HCT116 (cell line): ENCODE results near the gene MPPED1. TPM values are rescaled to one million over a fixed set of nuclear protein-coding genes. Genes with fewer than 3 reads are reported as not detected.

Source experiments
- ATAC-seq: fragments of 200-7000 bp; cut with Tn5 transposase; 2 replicates; pipeline ENCODE4 v1.9.1; 2020; ENCODE audit warnings: mild to moderate bottlenecking, moderate library complexity
- BruUV-seq: library from RNA; stranded (reverse); fragments of 400-500 nt; replicated peaks from 2 replicates; lab custom pipeline; 2021; lab: Mats Ljungman, UMichigan
- CTCF ChIA-PET: fragments of 300-600 bp; sonication (Branson Sonifier 250); formaldehyde crosslinking; loops from one replicate; lab custom pipeline; 2021; ENCODE audit warnings: antibody characterized with exemption; lab: Charles Lee
- POLR2A ChIA-PET: fragments of 300-600, 350-600 bp; sonication (Branson Sonifier 250); formaldehyde crosslinking; loops from one replicate; lab custom pipeline; 2021; ENCODE audit warnings: antibody characterized with exemption; lab: Charles Lee
- RAD21 ChIA-PET, 2 experiments: fragments of 300-600 bp; sonication (Branson Sonifier 250); formaldehyde crosslinking; loops; one replicate each; lab custom pipeline; 2023; ENCODE audit warnings: low total read pairs in 2 of 2; ENCODE audit not compliant: uncharacterized antibody in 2 of 2, unreplicated experiment in 2 of 2, low non-redundant PET in 1 of 2; lab: Charles Lee
- DNase-seq: peaks from one replicate; pipeline ENCODE4 v3.0.0-alpha.2; 2010; ENCODE audit warnings: low read depth, low spot score
- H2AFZ ChIP-seq: fragments of 200-600 bp; shearing (Covaris generic), sonication (generic); 2 replicates; pipeline ENCODE4 v1.6.1; 2017; ENCODE audit warnings: low read depth, mixed run types, mixed read lengths, antibody characterized with exemption, low read length; ENCODE audit not compliant: poor library complexity, severe bottlenecking
- H3K27ac ChIP-seq: 2 replicates; pipeline ENCODE4 v1.5.1; 2012; ENCODE audit warnings: low read depth, low read length
- H3K27me3 ChIP-seq: fragments of 200-600 bp; sonication (generic); 2 replicates; pipeline ENCODE4 v1.6.1; 2016; ENCODE audit warnings: mixed run types, low read length, mixed read lengths; ENCODE audit not compliant: insufficient read depth
- H3K36me3 ChIP-seq, 2 experiments: fragments of 200-500 bp in 1 of 2; fragments of 200-600 bp in 1 of 2; sonication (Bioruptor generic) in 1 of 2; sonication (generic) in 1 of 2; 2 replicates each; pipeline versions ENCODE4 v1.5.1 to v1.6.1; 2014 to 2016; ENCODE audit warnings: low read length in 2 of 2, inconsistent platforms in 1 of 2, mixed read lengths in 1 of 2, mixed run types in 1 of 2; ENCODE audit not compliant: insufficient read depth in 2 of 2, control insufficient read depth in 1 of 2
- H3K4me1 ChIP-seq, 2 experiments: fragments of 200-600 bp in 1 of 2; sonication (generic) in 1 of 2; 2 replicates each; pipeline versions ENCODE4 v1.5.1 to v1.6.1; 2012 to 2017; ENCODE audit warnings: low read length in 2 of 2, inconsistent platforms in 1 of 2, mild to moderate bottlenecking in 1 of 2, mixed read lengths in 1 of 2, mixed run types in 1 of 2, moderate library complexity in 1 of 2; ENCODE audit not compliant: insufficient read depth in 2 of 2, control insufficient read depth in 1 of 2
- H3K4me2 ChIP-seq: fragments of 200-600 bp; sonication (generic); 2 replicates; pipeline ENCODE4 v1.6.1; 2017; ENCODE audit warnings: mixed run types, low read length, mixed read lengths
- H3K4me3 ChIP-seq, 2 experiments: fragments of 200-600 bp in 1 of 2; sonication (generic) in 1 of 2; replicated peaks in 1 of 2; 2 replicates each; pipeline ENCODE4 v1.5.1; 2011 to 2016; ENCODE audit warnings: low read length in 2 of 2, control low read depth in 1 of 2, low read depth in 1 of 2, mild to moderate bottlenecking in 1 of 2, mixed read lengths in 1 of 2, mixed run types in 1 of 2
- H3K79me2 ChIP-seq: fragments of 200-600 bp; sonication (generic); 2 replicates; pipeline ENCODE4 v1.6.1; 2017; ENCODE audit warnings: mild to moderate bottlenecking, mixed run types, low read length, moderate library complexity, mixed read lengths; ENCODE audit not compliant: insufficient read depth
- H3K9ac ChIP-seq: fragments of 200-600 bp; sonication (generic); 2 replicates; pipeline ENCODE4 v1.6.1; 2016; ENCODE audit warnings: low read length, mixed read lengths
- H3K9me2 ChIP-seq: fragments of 200-600 bp; sonication (generic), shearing (Covaris generic); 2 replicates; pipeline ENCODE4 v1.6.1; 2017; ENCODE audit warnings: mixed run types, mild to moderate bottlenecking, moderate library complexity; ENCODE audit not compliant: insufficient read depth
- H3K9me3 ChIP-seq, 2 experiments: fragments of 200-500 bp in 1 of 2; fragments of 200-600 bp in 1 of 2; sonication (Bioruptor generic) in 1 of 2; sonication (generic) in 1 of 2; 2 replicates each; pipeline ENCODE4 v1.6.1; 2014 to 2017; ENCODE audit warnings: low read length in 2 of 2, mixed read lengths in 2 of 2, inconsistent platforms in 1 of 2, low read depth in 1 of 2, mild to moderate bottlenecking in 1 of 2, mixed run types in 1 of 2, moderate library complexity in 1 of 2; ENCODE audit not compliant: control insufficient read depth in 1 of 2, insufficient read depth in 1 of 2
- H4K20me1 ChIP-seq: fragments of 200-600 bp; sonication (generic), shearing (Covaris generic); 2 replicates; pipeline ENCODE4 v1.6.1; 2017; ENCODE audit warnings: mixed run types, mild to moderate bottlenecking, moderate library complexity; ENCODE audit not compliant: insufficient read depth
- ATF3 ChIP-seq: IDR thresholded peaks from 2 replicates; pipeline ENCODE4 v1.6.1; 2012
- CBX3 ChIP-seq: IDR thresholded peaks from 2 replicates; pipeline ENCODE4 v1.6.1; 2012; ENCODE audit warnings: low read depth
- CTCF ChIP-seq, 3 experiments: fragments of 200-600 bp in 1 of 3; sonication (generic) in 1 of 3; IDR thresholded peaks in 2 of 3; conservative IDR thresholded peaks in 1 of 3; 2 replicates each; pipeline ENCODE4 v1.5.1; 2012 to 2017; ENCODE audit warnings: low read depth in 2 of 3, low read length in 2 of 3, antibody characterized with exemption in 1 of 3, borderline replicate concordance in 1 of 3, control low read depth in 1 of 3, mild to moderate bottlenecking in 1 of 3, mixed read lengths in 1 of 3, mixed run types in 1 of 3, moderate library complexity in 1 of 3; ENCODE audit not compliant: insufficient read depth in 1 of 3
- EGR1 ChIP-seq: IDR thresholded peaks from 2 replicates; pipeline ENCODE4 v1.6.1; 2012; ENCODE audit warnings: low read depth
- ELF1 ChIP-seq: IDR thresholded peaks from 2 replicates; pipeline ENCODE4 v1.6.1; 2012; ENCODE audit warnings: low read depth, borderline replicate concordance
- FOSL1 ChIP-seq: IDR thresholded peaks from 2 replicates; pipeline ENCODE4 v1.6.1; 2012; ENCODE audit warnings: low read depth
- JUND ChIP-seq: IDR thresholded peaks from 2 replicates; pipeline ENCODE4 v1.6.1; 2012
- MAX ChIP-seq: IDR thresholded peaks from 2 replicates; pipeline ENCODE4 v1.6.1; 2012
- POLR2A ChIP-seq: IDR thresholded peaks from 2 replicates; pipeline ENCODE4 v1.7.0; 2011; ENCODE audit warnings: borderline replicate concordance; ENCODE audit not compliant: insufficient read depth, insufficient read length; ENCODE audit errors: extremely low read depth
- SIN3A ChIP-seq: IDR thresholded peaks from 2 replicates; pipeline ENCODE4 v1.6.1; 2012; ENCODE audit warnings: low read depth
- SRF ChIP-seq: IDR thresholded peaks from 2 replicates; pipeline ENCODE4 v1.6.1; 2012; ENCODE audit warnings: low read depth
- YY1 ChIP-seq: IDR thresholded peaks from 2 replicates; pipeline ENCODE4 v1.6.1; 2011; ENCODE audit warnings: low read length, low read depth, moderate library complexity, mild to moderate bottlenecking; ENCODE audit not compliant: insufficient replicate concordance; ENCODE audit errors: extremely low read depth
- ZBTB33 ChIP-seq: IDR thresholded peaks from 2 replicates; pipeline ENCODE4 v1.6.1; 2011; ENCODE audit warnings: mild to moderate bottlenecking, low read length, moderate library complexity; ENCODE audit not compliant: insufficient replicate concordance; ENCODE audit errors: extremely low read depth
- ZFX ChIP-seq: fragments of 450-650 bp; IDR thresholded peaks from 2 replicates; pipeline ENCODE4 v1.6.1; 2017
- intact Hi-C: fragments of 100-400 bp; cut with micrococcal nuclease; formaldehyde crosslinking; loops from 2 replicates; pipeline ENCODE4 v1.10.0; 2022
- total RNA-seq: library from RNA; stranded (reverse); gene quantifications from one replicate; pipeline ENCODE4 v1.2.1, GENCODE V29; 2021; ENCODE audit not compliant: unreplicated experiment

The MPPED1 gene
- total RNA-seq, 1 experiment from 2014 or later = not detected

GRCh38 chr22:43399980-43400358, 11.8 kb upstream of the MPPED1 start (continued):
- TF ChIP-seq EGR1 (no peak), FOSL1 (no peak), ATF3 (no peak), YY1 (no peak), ZFX (no peak), SRF (no peak), ELF1 (no peak), CBX3 (no peak), SIN3A (no peak), ZBTB33 (no peak), MAX (no peak), POLR2A (no peak)

GRCh38 chr22:43400449-43400848, 11.4 kb upstream of the MPPED1 start:
- H3K27ac ChIP-seq = no peak overlapping the region
- CTCF ChIA-PET = interaction anchor here (0.6 kb wide), 1 partner anchor 21 kb away, joined by 5 read pairs; no protein-coding TSS in a partner anchor
- no peak overlapping the region for H3K9ac ChIP-seq
- peaks cover 0 to 4% of the 10 kb centered on the region in 2 experiments; a peak in 1 of 4 replicates for H3K4me1 ChIP-seq
- ATAC-seq (no peak), DNase-seq (no peak)
- no peaks in the 10 kb centered on the region for H4K20me1 ChIP-seq
- H3K27me3 ChIP-seq = no peaks in the 10 kb centered on the region
- POLR2A ChIA-PET = no interaction called here
- no peaks in the 10 kb centered on the region for H3K9me2 ChIP-seq
- H3K79me2 ChIP-seq = no peaks in the 10 kb centered on the region
- H3K9me3 ChIP-seq = no peaks in the 10 kb centered on the region
- H3K4me2 ChIP-seq = no peak overlapping the region
- H3K36me3 ChIP-seq = no peaks in the 10 kb centered on the region
- no TSS peak for BruUV-seq
- H3K4me3 ChIP-seq = no peak overlapping the region
- no peak overlapping the region for H2AFZ ChIP-seq
- RAD21 ChIA-PET = no interaction called here
- TF ChIP-seq JUND = no peak
- no peak for TF ChIP-seq CTCF (IDR thresholded peaks at IDR 0.05 in 2 of 3, conservative IDR thresholded peaks at IDR 0.05 in 1 of 3; ENCODE audit: borderline replicate concordance in 1 of 3, insufficient read depth in 1 of 3, low read depth in 2 of 3, low read length in 2 of 3)
- intact Hi-C loops = no loop called here
